WTC11 (cell line): ENCODE measurements around the gene SPATA2. TPM values are rescaled to one million over a fixed set of nuclear protein-coding genes. Genes with fewer than 3 reads are reported as not detected.

Experiments
- ATAC-seq: fragments of 200-7000 bp; cut with Tn5 transposase; 2 replicates; pipeline ENCODE4 v1.10.0; 2021; ENCODE audit warnings: mild to moderate bottlenecking, moderate library complexity
- CTCF ChIA-PET: fragments of 300-600 bp; sonication (Branson Sonifier 250); formaldehyde crosslinking; loops from one replicate; lab custom pipeline; 2021; ENCODE audit warnings: antibody characterized with exemption; lab: Charles Lee
- POLR2A ChIA-PET: fragments of 350-600 bp; sonication (Branson Sonifier 250); formaldehyde crosslinking; loops from one replicate; lab custom pipeline; 2021; ENCODE audit warnings: antibody characterized with exemption; lab: Charles Lee
- DNase-seq: peaks from one replicate; pipeline ENCODE4 v3.0.0; 2021; ENCODE audit warnings: low spot score
- H3K27ac Mint-ChIP-seq: 2 replicates; pipeline ENCODE4 v1.8.0; 2021; ENCODE audit warnings: mixed read lengths
- H3K27me3 Mint-ChIP-seq: 2 replicates; pipeline ENCODE4 v1.8.0; 2021; ENCODE audit warnings: low read depth, mild to moderate bottlenecking, moderate library complexity, mixed read lengths
- H3K36me3 Mint-ChIP-seq: 2 replicates; pipeline ENCODE4 v1.8.0; 2021; ENCODE audit warnings: mixed read lengths
- H3K4me1 Mint-ChIP-seq: 2 replicates; pipeline ENCODE4 v1.8.0; 2022; ENCODE audit warnings: mixed read lengths
- H3K4me3 Mint-ChIP-seq: 2 replicates; pipeline ENCODE4 v1.8.0; 2021; ENCODE audit warnings: mild to moderate bottlenecking, moderate library complexity, mixed read lengths
- H3K9me3 Mint-ChIP-seq: 2 replicates; pipeline ENCODE4 v1.8.0; 2021; ENCODE audit warnings: mixed read lengths
- ATF1 ChIP-seq: sonication (generic); formaldehyde crosslinking; IDR thresholded peaks from 2 replicates; pipeline ENCODE4 v1.8.1; 2023; ENCODE audit warnings: mild to moderate bottlenecking, moderate library complexity, missing genetic modification reagents
- ATF2 ChIP-seq: sonication (generic); formaldehyde crosslinking; IDR thresholded peaks from 2 replicates; pipeline ENCODE4 v1.8.1; 2022; ENCODE audit warnings: low read depth, missing genetic modification reagents, borderline replicate concordance
- CBFB ChIP-seq: sonication (generic); formaldehyde crosslinking; IDR thresholded peaks from 2 replicates; pipeline ENCODE4 v1.8.1; 2022; ENCODE audit warnings: mild to moderate bottlenecking, low read depth, missing genetic modification reagents
- CTCF ChIP-seq: fragments of 200-600 bp; IDR thresholded peaks from 2 replicates; pipeline ENCODE4 v1.8.0; 2022; ENCODE audit warnings: antibody characterized with exemption
- E2F5 ChIP-seq: sonication (generic); formaldehyde crosslinking; IDR thresholded peaks from 2 replicates; pipeline ENCODE4 v1.8.1; 2022; ENCODE audit warnings: mild to moderate bottlenecking, moderate library complexity, missing genetic modification reagents
- ESRRA ChIP-seq: sonication (generic); formaldehyde crosslinking; IDR thresholded peaks from 2 replicates; pipeline ENCODE4 v1.8.1; 2022; ENCODE audit warnings: mild to moderate bottlenecking, missing genetic modification reagents, borderline replicate concordance
- FOXJ3 ChIP-seq: sonication (generic); formaldehyde crosslinking; IDR thresholded peaks from 2 replicates; pipeline ENCODE4 v1.9.0; 2021; ENCODE audit warnings: missing genetic modification reagents, mild to moderate bottlenecking, borderline replicate concordance
- GABPB1 ChIP-seq: sonication (generic); formaldehyde crosslinking; IDR thresholded peaks from 2 replicates; pipeline ENCODE4 v1.8.1; 2023; ENCODE audit warnings: mild to moderate bottlenecking, missing genetic modification reagents
- HMGXB4 ChIP-seq: sonication (generic); formaldehyde crosslinking; IDR thresholded peaks from 2 replicates; pipeline ENCODE4 v1.8.1; 2023; ENCODE audit warnings: mild to moderate bottlenecking, moderate library complexity, missing genetic modification reagents
- IRF1 ChIP-seq: sonication (generic); formaldehyde crosslinking; IDR thresholded peaks from 2 replicates; pipeline ENCODE4 v1.8.0; 2023; ENCODE audit warnings: missing genetic modification reagents
- KAT7 ChIP-seq: sonication (generic); formaldehyde crosslinking; IDR thresholded peaks from 2 replicates; pipeline ENCODE4 v1.8.1; 2023; ENCODE audit warnings: missing genetic modification reagents, mild to moderate bottlenecking, borderline replicate concordance
- MYBL2 ChIP-seq: sonication (generic); formaldehyde crosslinking; IDR thresholded peaks from 2 replicates; pipeline ENCODE4 v1.8.1; 2023; ENCODE audit warnings: mild to moderate bottlenecking, moderate library complexity, missing genetic modification reagents
- RELA ChIP-seq: sonication (generic); formaldehyde crosslinking; IDR thresholded peaks from 2 replicates; pipeline ENCODE4 v1.8.1; 2022; ENCODE audit warnings: missing genetic modification reagents, mild to moderate bottlenecking, borderline replicate concordance
- RORB ChIP-seq: fragments of 250-450 bp; sonication (Bioruptor Pico); IDR thresholded peaks from 2 replicates; pipeline ENCODE4 v1.9.0; 2021; ENCODE audit warnings: mild to moderate bottlenecking
- SMAD3 ChIP-seq: sonication (generic); formaldehyde crosslinking; IDR thresholded peaks from 2 replicates; pipeline ENCODE4 v1.8.0; 2022; ENCODE audit warnings: missing genetic modification reagents, mild to moderate bottlenecking, borderline replicate concordance
- STAT6 ChIP-seq: sonication (generic); formaldehyde crosslinking; conservative IDR thresholded peaks from 2 replicates; pipeline ENCODE4 v1.8.1; 2023; ENCODE audit warnings: mild to moderate bottlenecking, low read depth, missing genetic modification reagents, moderate library complexity
- TEAD1 ChIP-seq: sonication (generic); formaldehyde crosslinking; IDR thresholded peaks from 2 replicates; pipeline ENCODE4 v1.8.0; 2022; ENCODE audit warnings: mild to moderate bottlenecking, missing genetic modification reagents
- ZMAT4 ChIP-seq: fragments of 250-450 bp; sonication (Bioruptor Pico); IDR thresholded peaks from 2 replicates; pipeline ENCODE4 v1.9.0; 2021; ENCODE audit warnings: mild to moderate bottlenecking
- ZNF232 ChIP-seq: sonication (generic); formaldehyde crosslinking; IDR thresholded peaks from 2 replicates; pipeline ENCODE4 v1.8.0; 2022; ENCODE audit warnings: mild to moderate bottlenecking, missing genetic modification reagents
- total RNA-seq: library from RNA; stranded (reverse); gene quantifications from 3 replicates; pipeline ENCODE4 v1.2.3, GENCODE V29; 2021

SPATA2 gene
- total RNA-seq, 1 experiment from 2014 or later = 11.3 TPM

- no peaks in the 10 kb centered on the region for H3K4me1 Mint-ChIP-seq
- no peak overlapping the region for H3K27ac Mint-ChIP-seq
- ChIA-PET CTCF (interaction anchor here (1.2 to 3.5 kb wide), 6 partner anchors 8 to 360 kb away, joined by 3 to 16 read pairs (median 6); no protein-coding TSS in a partner anchor), POLR2A (interaction anchor here (1.1 kb wide), 1 partner anchor 8 kb away, joined by 3 read pairs; no protein-coding TSS in a partner anchor)
- peaks cover 15% of the 10 kb centered on the region for H3K36me3 Mint-ChIP-seq
- H3K9me3 Mint-ChIP-seq = no peaks in the 10 kb centered on the region
- TF ChIP-seq FOXJ3 (CRISPR knock-in tag) (no peak), CBFB (CRISPR knock-in tag) (no peak), ATF2 (no peak), SMAD3 (CRISPR knock-in tag) (no peak), ZMAT4 (CRISPR knock-in tag) (no peak), HMGXB4 (no peak), ATF1 (CRISPR knock-in tag) (no peak), GABPB1 (no peak), KAT7 (CRISPR knock-in tag) (no peak), MYBL2 (CRISPR knock-in tag) (no peak), RORB (CRISPR knock-in tag) (no peak), E2F5 (CRISPR knock-in tag) (no peak), ESRRA (CRISPR knock-in tag) (no peak), IRF1 (CRISPR knock-in tag) (no peak), ZNF232 (CRISPR knock-in tag) (no peak), RELA (no peak), STAT6 (no peak), CTCF (no peak), TEAD1 (no peak)
- H3K4me3 Mint-ChIP-seq = no peak overlapping the region
- DNase-seq = no peak
- H3K27me3 Mint-ChIP-seq = 0 out of 2 replicates have a peak, but pooled peaks cover 3% of the 10 kb centered on the region
- ATAC-seq = no peak
These were observed 13.7 kb downstream of the SPATA2 start for GRCh38 chr20:49901588-49901987.
